SJSA1 (cell line): ENCODE data around the gene LYRM7. TPM values are rescaled to one million over a fixed set of nuclear protein-coding genes. Genes with fewer than 3 reads are reported as not detected.

Source experiments
- DNase-seq, 2 experiments: peaks; one replicate each; pipeline ENCODE4 v3.0.0-alpha.2; 2015 to 2020; ENCODE audit warnings: low spot score in 2 of 2, low read depth in 1 of 2
- H3K27ac ChIP-seq: fragments of 250-450 bp; sonication (Bioruptor Pico); 2 replicates; pipeline ENCODE4 v1.5.1; 2020; ENCODE audit warnings: mild to moderate bottlenecking, moderate library complexity
- H3K27me3 ChIP-seq: fragments of 250-450 bp; sonication (Bioruptor Pico); replicated peaks from 2 replicates; pipeline ENCODE4 v1.5.1; 2020; ENCODE audit warnings: mild to moderate bottlenecking, moderate library complexity
- H3K36me3 ChIP-seq: fragments of 250-450 bp; sonication (Bioruptor Pico); 2 replicates; pipeline ENCODE4 v1.5.1; 2020; ENCODE audit warnings: mild to moderate bottlenecking
- H3K4me1 ChIP-seq: fragments of 250-450 bp; sonication (Bioruptor Pico); replicated peaks from 2 replicates; pipeline ENCODE4 v1.6.1; 2021; ENCODE audit warnings: mild to moderate bottlenecking
- H3K4me3 ChIP-seq: fragments of 250-450 bp; sonication (Bioruptor Pico); 2 replicates; pipeline ENCODE4 v1.5.1; 2020; ENCODE audit warnings: mild to moderate bottlenecking
- H3K9me3 ChIP-seq: fragments of 250-450 bp; sonication (Bioruptor Pico); replicated peaks from 2 replicates; pipeline ENCODE4 v1.5.1; 2020; ENCODE audit warnings: mild to moderate bottlenecking
- total RNA-seq: library from RNA; depleted of rRNA; stranded (reverse); fragments of >200 nt; shearing (Covaris generic); gene quantifications from 2 replicates; pipeline ENCODE4 v1.2.3, GENCODE V29; 2014

The LYRM7 gene
- total RNA-seq, 1 experiment from 2014 or later = 33.1 TPM

- no peak overlapping the region for H3K4me3 ChIP-seq
- peaks cover 22% of the 10 kb centered on the region for H3K4me1 ChIP-seq
- H3K36me3 ChIP-seq = no peaks in the 10 kb centered on the region
- no peak for DNase-seq
- H3K9me3 ChIP-seq = no peaks in the 10 kb centered on the region
- H3K27me3 ChIP-seq = no peaks in the 10 kb centered on the region
- no peak overlapping the region for H3K27ac ChIP-seq
Measured at GRCh38 chr5:131194725-131195124, 24.0 kb downstream of the LYRM7 start.

- peaks cover 22% of the 10 kb centered on the region for H3K4me1 ChIP-seq
- no peaks in the 10 kb centered on the region for H3K27me3 ChIP-seq
- no peak overlapping the region for H3K27ac ChIP-seq
- H3K9me3 ChIP-seq = no peaks in the 10 kb centered on the region
- no peak for DNase-seq
- no peak overlapping the region for H3K4me3 ChIP-seq
- H3K36me3 ChIP-seq = no peaks in the 10 kb centered on the region
Measured at GRCh38 chr5:131195696-131196095, 25.0 kb downstream of the LYRM7 start.

- Histone ChIP-seq H3K4me1 (peaks cover 22% of the 10 kb centered on the region), H3K27ac (no peak overlapping the region), H3K9me3 (no peaks in the 10 kb centered on the region), H3K4me3 (no peak overlapping the region), H3K36me3 (no peaks in the 10 kb centered on the region), H3K27me3 (no peaks in the 10 kb centered on the region)
- no peak for DNase-seq
Measured at GRCh38 chr5:131196331-131196730, 25.6 kb downstream of the LYRM7 start.

DNA sequence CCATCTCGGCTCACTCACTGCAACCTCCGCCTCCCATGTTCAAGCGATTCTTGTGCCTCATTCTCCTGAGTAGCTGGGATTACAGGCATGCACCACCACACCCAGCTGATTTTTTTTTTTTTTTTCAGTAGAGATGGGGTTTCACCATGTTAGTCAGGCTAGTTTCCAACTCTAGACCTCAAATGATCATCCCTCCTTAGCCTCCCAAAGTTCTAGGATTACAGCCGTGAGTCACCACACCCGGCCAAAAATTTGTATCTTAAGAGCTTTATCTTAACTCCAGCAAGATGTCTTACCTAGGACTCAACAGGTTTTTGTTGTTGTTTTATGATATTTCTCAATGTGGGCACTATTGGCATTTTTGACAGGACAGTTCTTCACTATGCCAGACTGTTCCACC, 27.9 kb downstream of the LYRM7 start:
- Histone ChIP-seq H3K4me3 (no peak overlapping the region), H3K27ac (no peak overlapping the region), H3K4me1 (peaks cover 1% of the 10 kb centered on the region; the same call in 1 of the 2 replicates), H3K9me3 (no peaks in the 10 kb centered on the region), H3K27me3 (no peaks in the 10 kb centered on the region), H3K36me3 (no peaks in the 10 kb centered on the region)
- DNase-seq = no peak

- H3K36me3 ChIP-seq = no peaks in the 10 kb centered on the region
- H3K4me1 ChIP-seq = no peaks in the 10 kb centered on the region
- H3K9me3 ChIP-seq = no peaks in the 10 kb centered on the region
- H3K27ac ChIP-seq = no peak overlapping the region
- H3K27me3 ChIP-seq = no peaks in the 10 kb centered on the region
- no peak for DNase-seq
- no peak overlapping the region for H3K4me3 ChIP-seq
Measured at GRCh38 chr5:131200560-131200959, 29.8 kb downstream of the LYRM7 start.

DNA sequence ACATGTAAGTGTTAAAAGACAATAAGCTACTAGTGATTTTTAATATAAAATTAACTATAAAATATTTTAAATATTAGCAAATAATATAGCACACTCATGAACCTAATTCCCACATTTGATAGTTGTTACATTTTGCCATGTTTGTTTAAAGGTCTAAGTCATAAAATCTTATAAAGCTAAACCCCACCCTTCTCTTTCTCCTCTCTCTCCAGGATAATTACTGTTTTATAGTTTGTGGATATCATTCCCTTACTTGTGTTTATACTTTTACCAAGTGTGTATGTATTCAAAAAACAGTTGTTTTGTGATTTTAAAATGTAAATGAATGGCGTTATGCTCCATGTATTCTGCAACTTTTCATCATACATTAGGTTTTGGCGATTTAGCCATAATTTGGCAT, 34.2 kb downstream of the LYRM7 start:
- no peak overlapping the region for H3K4me3 ChIP-seq
- no peak overlapping the region for H3K27ac ChIP-seq
- no peak for DNase-seq
- no peaks in the 10 kb centered on the region for H3K9me3 ChIP-seq
- H3K4me1 ChIP-seq = 0 out of 2 replicates have a peak, but pooled peaks cover 3% of the 10 kb centered on the region
- no peaks in the 10 kb centered on the region for H3K36me3 ChIP-seq
- no peaks in the 10 kb centered on the region for H3K27me3 ChIP-seq

GRCh38 chr5:131206061-131206460, 35.3 kb downstream of the LYRM7 start:
- no peak overlapping the region for H3K4me3 ChIP-seq
- DNase-seq = no peak
- no peaks in the 10 kb centered on the region for H3K9me3 ChIP-seq
- no peaks in the 10 kb centered on the region for H3K36me3 ChIP-seq
- no peaks in the 10 kb centered on the region for H3K27me3 ChIP-seq
- H3K27ac ChIP-seq = no peak overlapping the region
- 0 out of 2 replicates have a peak, but pooled peaks cover 3% of the 10 kb centered on the region for H3K4me1 ChIP-seq

- no peaks in the 10 kb centered on the region for H3K27me3 ChIP-seq
- H3K4me1 ChIP-seq = 0 out of 2 replicates have a peak, but pooled peaks cover 3% of the 10 kb centered on the region
- H3K9me3 ChIP-seq = no peaks in the 10 kb centered on the region
- DNase-seq = no peak
- no peak overlapping the region for H3K27ac ChIP-seq
- no peaks in the 10 kb centered on the region for H3K36me3 ChIP-seq
- no peak overlapping the region for H3K4me3 ChIP-seq
Measured at GRCh38 chr5:131206772-131207171, 36.0 kb downstream of the LYRM7 start.

GRCh38 chr5:131209175-131209505, 38.4 kb downstream of the LYRM7 start:
- no peak overlapping the region for H3K4me3 ChIP-seq
- no peaks in the 10 kb centered on the region for H3K9me3 ChIP-seq
- DNase-seq = no peak
- H3K36me3 ChIP-seq = no peaks in the 10 kb centered on the region
- no peak overlapping the region for H3K27ac ChIP-seq
- H3K4me1 ChIP-seq = 0 out of 2 replicates have a peak, but pooled peaks cover 3% of the 10 kb centered on the region
- no peaks in the 10 kb centered on the region for H3K27me3 ChIP-seq

DNA sequence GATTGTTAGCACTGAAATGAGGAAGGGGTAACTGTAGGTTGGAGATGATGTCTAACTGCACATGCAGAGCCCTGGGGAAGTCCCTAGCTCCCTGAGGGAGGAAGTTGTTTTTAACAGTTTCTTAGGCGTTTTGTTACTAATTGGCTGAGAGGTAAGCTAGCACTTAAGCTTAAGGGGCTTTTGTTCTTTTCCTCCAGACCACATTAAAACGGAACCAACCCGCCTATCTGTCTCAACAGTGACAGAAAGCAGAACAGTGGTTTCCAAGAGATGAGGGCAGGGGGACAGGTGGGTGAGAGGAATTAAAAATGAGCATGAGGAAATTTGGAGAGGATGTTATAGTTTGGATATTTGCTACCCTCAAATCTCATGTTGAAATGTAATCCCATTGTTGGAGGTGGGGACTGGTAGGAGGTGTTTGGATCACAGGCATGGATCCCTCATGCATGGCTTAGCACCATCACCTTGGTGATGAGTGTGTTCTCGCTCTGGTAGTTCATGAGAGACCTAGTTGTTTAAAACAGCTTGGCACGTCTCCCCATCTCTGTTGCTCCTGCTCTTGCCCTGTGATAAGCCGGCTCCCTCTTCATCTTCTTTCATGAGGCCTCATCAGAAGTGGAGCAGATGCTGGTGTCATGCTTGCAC, 38.9 kb downstream of the LYRM7 start:
- DNase-seq = no peak
- Histone ChIP-seq H3K4me3 (no peak overlapping the region), H3K4me1 (0 out of 2 replicates have a peak, but pooled peaks cover 3% of the 10 kb centered on the region), H3K27me3 (no peaks in the 10 kb centered on the region), H3K36me3 (no peaks in the 10 kb centered on the region), H3K9me3 (no peaks in the 10 kb centered on the region), H3K27ac (no peak overlapping the region)

DNA sequence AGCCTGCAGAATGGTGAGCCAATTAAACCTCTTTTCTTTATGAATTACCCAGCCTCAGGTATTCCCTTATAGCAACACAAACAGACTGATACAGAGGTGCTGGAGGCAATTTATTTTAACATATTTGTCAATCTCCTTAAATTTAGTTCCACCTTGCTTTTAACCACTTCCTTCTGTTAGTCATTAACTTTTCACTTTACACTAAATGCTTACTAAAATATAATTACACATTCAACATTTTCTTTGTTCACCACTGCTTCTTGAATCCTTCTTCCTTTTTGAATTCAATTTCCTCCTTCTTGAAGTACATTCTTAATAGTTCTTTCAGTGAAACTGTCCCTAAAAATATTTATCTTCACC, 39.4 kb downstream of the LYRM7 start:
- Histone ChIP-seq H3K9me3 (no peaks in the 10 kb centered on the region), H3K4me3 (no peak overlapping the region), H3K27ac (no peak overlapping the region), H3K27me3 (no peaks in the 10 kb centered on the region), H3K4me1 (0 out of 2 replicates have a peak, but pooled peaks cover 3% of the 10 kb centered on the region), H3K36me3 (no peaks in the 10 kb centered on the region)
- no peak for DNase-seq

- Histone ChIP-seq H3K36me3 (no peaks in the 10 kb centered on the region), H3K27ac (no peak overlapping the region), H3K27me3 (no peaks in the 10 kb centered on the region), H3K4me1 (0 out of 2 replicates have a peak, but pooled peaks cover under 1% of the 10 kb centered on the region), H3K4me3 (no peak overlapping the region), H3K9me3 (no peaks in the 10 kb centered on the region)
- no peak for DNase-seq
Measured at GRCh38 chr5:131211669-131212068, 40.9 kb downstream of the LYRM7 start.

- Histone ChIP-seq H3K27me3 (no peaks in the 10 kb centered on the region), H3K27ac (no peak overlapping the region), H3K36me3 (no peaks in the 10 kb centered on the region), H3K4me1 (no peaks in the 10 kb centered on the region), H3K4me3 (no peak overlapping the region), H3K9me3 (no peaks in the 10 kb centered on the region)
- DNase-seq = no peak
Measured at GRCh38 chr5:131212471-131213021, 41.8 kb downstream of the LYRM7 start.

- no peak for DNase-seq
- H3K36me3 ChIP-seq = no peaks in the 10 kb centered on the region
- H3K4me1 ChIP-seq = peaks cover 6% of the 10 kb centered on the region
- no peak overlapping the region for H3K4me3 ChIP-seq
- no peaks in the 10 kb centered on the region for H3K9me3 ChIP-seq
- no peaks in the 10 kb centered on the region for H3K27me3 ChIP-seq
- H3K27ac ChIP-seq = no peak overlapping the region
Measured at GRCh38 chr5:131214609-131215227, 44.0 kb downstream of the LYRM7 start.
